K562 (cell line): ENCODE results near the gene FGF14. TPM values are rescaled to one million over a fixed set of nuclear protein-coding genes. Genes with fewer than 3 reads are reported as not detected.

Source experiments
- ATAC-seq: fragments of 200-7000 bp; cut with Tn5 transposase; 3 replicates; pipeline ENCODE4 v1.9.1; 2020; ENCODE audit warnings: moderate library complexity
- BruUV-seq: library from RNA; stranded (reverse); fragments of 400-500 nt; replicated peaks from 2 replicates; lab custom pipeline; 2021; lab: Mats Ljungman, UMichigan
- CTCF ChIA-PET: fragments of 300-600 bp; formaldehyde crosslinking; extraction: SDS; loops from one replicate; lab custom pipeline; 2021; ENCODE audit warnings: low intra/inter-chr PET ratio; lab: Yijun Ruan, JAX
- POLR2A ChIA-PET: fragments of 300-600, 350-650 bp; sonication (Branson Sonifier 250); formaldehyde crosslinking; extraction: SDS; loops from one replicate; lab custom pipeline; 2021; ENCODE audit warnings: antibody characterized with exemption, inconsistent platforms; lab: Yijun Ruan, JAX
- DNase-seq, 4 experiments: peaks; one replicate each; pipeline versions ENCODE4 v3.0.0 to v3.0.0-alpha.2; 2011 to 2018; ENCODE audit warnings: low spot score in 3 of 4, mixed read lengths in 3 of 4; ENCODE audit errors: extremely low read depth in 1 of 4
- FAIRE-seq: peaks from 2 replicates; lab custom pipeline; 2011; peaks lifted over from hg19 to GRCh38; lab: Jason Lieb, UNC
- H2AFZ ChIP-seq: 2 replicates; pipeline ENCODE4 v1.6.0; 2011; ENCODE audit warnings: low read depth, low read length, control low read depth, inconsistent platforms
- H3K27ac ChIP-seq: fragments of 200-600 bp; 3 replicates; pipeline ENCODE4 v1.8.0; 2011; ENCODE audit warnings: low read depth, mild to moderate bottlenecking, control low read depth, inconsistent platforms, low read length, moderate library complexity, mixed read lengths; ENCODE audit errors: extremely low read depth
- H3K27me3 ChIP-seq, 2 experiments: fragments of 300-600 bp in 1 of 2; 2 replicates in 1 of 2; 3 replicates in 1 of 2; pipeline versions ENCODE4 v1.6.0 to v1.8.0; 2011; ENCODE audit warnings: inconsistent platforms in 2 of 2, low read length in 2 of 2, mild to moderate bottlenecking in 1 of 2, mixed read lengths in 1 of 2, moderate library complexity in 1 of 2; ENCODE audit not compliant: control insufficient read depth in 2 of 2, insufficient read depth in 2 of 2
- H3K36me3 ChIP-seq: fragments of 300-600 bp; 3 replicates; pipeline ENCODE4 v1.8.0; 2011; ENCODE audit warnings: mild to moderate bottlenecking, low read length, inconsistent platforms; ENCODE audit not compliant: control insufficient read depth, insufficient read depth
- H3K4me1 ChIP-seq, 2 experiments: fragments of 200-600 bp in 1 of 2; replicated peaks in 1 of 2; 2 replicates in 1 of 2; 3 replicates in 1 of 2; pipeline versions ENCODE4 v1.5.1 to v1.8.0; 2011; ENCODE audit warnings: inconsistent platforms in 2 of 2, low read length in 2 of 2, mild to moderate bottlenecking in 1 of 2, mixed read lengths in 1 of 2, moderate library complexity in 1 of 2; ENCODE audit not compliant: control insufficient read depth in 2 of 2, insufficient read depth in 2 of 2
- H3K4me2 ChIP-seq: 2 replicates; pipeline ENCODE4 v1.6.1; 2011; ENCODE audit warnings: low read length, control low read depth, inconsistent platforms, mixed read lengths; ENCODE audit not compliant: insufficient read depth
- H3K4me3 ChIP-seq: fragments of 200-600 bp; sonication (generic), shearing (Covaris generic); 2 replicates; pipeline ENCODE4 v1.5.1; 2016; ENCODE audit warnings: control low read depth, inconsistent platforms
- H3K79me2 ChIP-seq: fragments of 200-600 bp; 3 replicates; pipeline ENCODE4 v1.8.0; 2011; ENCODE audit warnings: low read length, inconsistent platforms; ENCODE audit not compliant: control insufficient read depth, insufficient read depth
- H3K9ac ChIP-seq, 2 experiments: 2 replicates each; pipeline versions ENCODE4 v1.6.0 to v1.6.1; 2011; ENCODE audit warnings: low read depth in 2 of 2, low read length in 2 of 2, control low read depth in 1 of 2, inconsistent platforms in 1 of 2, mild to moderate bottlenecking in 1 of 2, mixed read lengths in 1 of 2; ENCODE audit not compliant: insufficient read depth in 1 of 2
- H3K9me1 ChIP-seq: one replicate; pipeline ENCODE4 v1.6.0; 2011; ENCODE audit warnings: inconsistent platforms, mild to moderate bottlenecking, low read length, moderate library complexity; ENCODE audit not compliant: control insufficient read depth, insufficient read depth
- H3K9me3 ChIP-seq: replicated peaks from 2 replicates; pipeline ENCODE4 v1.5.1; 2011; ENCODE audit warnings: low read depth, low read length, inconsistent platforms; ENCODE audit not compliant: control insufficient read depth, insufficient read depth
- H4K20me1 ChIP-seq: replicated peaks from 2 replicates; pipeline ENCODE4 v1.6.1; 2011; ENCODE audit warnings: low read length, inconsistent platforms, mixed read lengths; ENCODE audit not compliant: control insufficient read depth, insufficient read depth
- ATF2 ChIP-seq: sonication (generic); formaldehyde crosslinking; IDR thresholded peaks from 2 replicates; pipeline ENCODE4 v1.8.1; 2022; ENCODE audit warnings: missing genetic modification reagents
- ELK1 ChIP-seq: sonication (generic); formaldehyde crosslinking; IDR thresholded peaks from 2 replicates; pipeline ENCODE4 v1.8.1; 2022; ENCODE audit warnings: missing genetic modification reagents
- HOMEZ ChIP-seq: fragments of 250-450 bp; sonication (Bioruptor Pico); IDR thresholded peaks from 2 replicates; pipeline ENCODE4 v1.4.0; 2020; ENCODE audit warnings: mild to moderate bottlenecking, moderate library complexity
- MTA3 ChIP-seq: fragments of 450-650 bp; formaldehyde crosslinking; IDR thresholded peaks from 2 replicates; pipeline ENCODE4 v1.6.1; 2017; ENCODE audit warnings: mild to moderate bottlenecking, borderline replicate concordance
- NR0B1 ChIP-seq: fragments of 450-650 bp; IDR thresholded peaks from one replicate; pipeline ENCODE4 v1.6.1; 2018; ENCODE audit warnings: mild to moderate bottlenecking, moderate library complexity; ENCODE audit not compliant: partially characterized antibody
- RBM15 ChIP-seq: fragments of 200-400 bp; formaldehyde crosslinking; IDR thresholded peaks from 2 replicates; pipeline ENCODE4 v1.6.1; 2018; ENCODE audit warnings: mild to moderate bottlenecking, low read length, moderate library complexity; ENCODE audit not compliant: insufficient read depth
- UBTF ChIP-seq, 2 experiments: IDR thresholded peaks; 2 replicates each; pipeline ENCODE4 v1.6.1; 2012; ENCODE audit warnings: improper control_type of control experiment in 2 of 2, low read depth in 2 of 2, low read length in 2 of 2, borderline replicate concordance in 1 of 2
- ZC3H11A ChIP-seq: IDR thresholded peaks from 2 replicates; pipeline ENCODE4 v1.6.1; 2012; ENCODE audit warnings: low read depth, low read length, improper control_type of control experiment
- ZNF639 ChIP-seq, 2 experiments: fragments of 200-800 bp in 1 of 2; sonication (Bioruptor generic) in 1 of 2; sonication (generic) in 1 of 2; formaldehyde crosslinking in 1 of 2; IDR thresholded peaks in 1 of 2; conservative IDR thresholded peaks in 1 of 2; 2 replicates each; pipeline versions ENCODE4 v1.5.0 to v1.6.1; 2016 to 2020; ENCODE audit warnings: missing compliant biosample characterization in 1 of 2, missing genetic modification characterization in 1 of 2, missing genetic modification reagents in 1 of 2
- WGBS: fragments of 100-300 bp; shearing (Covaris generic); methylation state at CpG from one replicate; pipeline ENCODE4 v1.1.6; 2016; ENCODE audit warnings: low coverage, mixed read lengths; ENCODE audit not compliant: insufficient coverage; ENCODE audit errors: missing lambda C conversion rate; 5-methylcytosine and 5-hydroxymethylcytosine counted together
- in situ Hi-C: fragments of 300-500 bp; cut with MboI; formaldehyde crosslinking; loops from 4 replicates; pipeline ENCODE4 v1.15.0; 2018; ENCODE audit warnings: inconsistent platforms, mixed read lengths
- intact Hi-C: fragments of 100-400 bp; cut with micrococcal nuclease; formaldehyde crosslinking; loops from 2 replicates; pipeline ENCODE4 v1.14.2; 2022
- polyA plus RNA-seq, 8 experiments: library from polyadenylated mRNA; depleted of rRNA in 4 of 8; stranded (reverse) in 5 of 8; unstranded in 3 of 8; fragments of >200 nt; fragmentation: Nextera tagmentation in 2 of 8; fragmentation: Illumina TruSeq in 1 of 8; extraction: Ambion mirVana in 2 of 8; extraction: Trizol in 1 of 8; gene quantifications; 2 replicates each; pipeline versions ENCODE4 v1.2.1 to v1.2.3, GENCODE V29; 2011 to 2014; ENCODE audit warnings: inconsistent platforms in 1 of 8, missing spikeins in 1 of 8
- total RNA-seq, 7 experiments: library from RNA; depleted of rRNA in 6 of 7; stranded (reverse); fragments of >200 nt in 6 of 7; fragmentation: Illumina TruSeq in 2 of 7; extraction: Trizol in 2 of 7; gene quantifications; 2 replicates each; pipeline versions ENCODE4 v1.2.1 to v1.2.3, GENCODE V29; 2011 to 2021; ENCODE audit warnings: low replicate concordance in 1 of 7

The FGF14 gene
- total and polyA plus RNA-seq, 9 of the 15 experiments (the other 6 are each of a cell fraction or from before 2014, with no cell fraction given): not detected

GRCh38 chr13:102169471-102170015 lies 232.3 kb downstream of the FGF14 start (continued):
- TF ChIP-seq ELK1 (CRISPR knock-in tag) (no peak), ZC3H11A (no peak)

- no peaks in the 10 kb centered on the region for H3K9me1 ChIP-seq
- H3K36me3 ChIP-seq: no peaks in the 10 kb centered on the region
- no peaks in the 10 kb centered on the region for H3K79me2 ChIP-seq
- H3K4me3 ChIP-seq: no peak overlapping the region
- H3K4me1 ChIP-seq: no peaks in the 10 kb centered on the region
- ChIA-PET POLR2A (no interaction called here), CTCF (no interaction called here)
- no peaks in the 10 kb centered on the region for H4K20me1 ChIP-seq
- no peak overlapping the region for H3K4me2 ChIP-seq
- H3K27ac ChIP-seq: no peak overlapping the region
- H3K9me3 ChIP-seq: no peaks in the 10 kb centered on the region
- intact Hi-C loops (no loop called here), in situ Hi-C loops (no loop called here)
- no peak overlapping the region for H2AFZ ChIP-seq
- no peak overlapping the region for H3K9ac ChIP-seq
- H3K27me3 ChIP-seq: no peaks in the 10 kb centered on the region
- BruUV-seq: no TSS peak
- WGBS: 0% methylated on average over 5 of the region's 5 CpGs
- FAIRE-seq: no peak
- no peak for DNase-seq
- ATAC-seq: no peak
- no peak for TF ChIP-seq HOMEZ (CRISPR knock-in tag)
- TF ChIP-seq UBTF (IDR thresholded peaks at IDR 0.05; ENCODE audit: borderline replicate concordance in 1 of 2, low read depth in 2 of 2, low read length in 2 of 2): no peak
- TF ChIP-seq MTA3: no peak
- TF ChIP-seq ZNF639 (CRISPR knock-in tag; conservative IDR thresholded peaks at IDR 0.05 in 1 of 2, IDR thresholded peaks at IDR 0.05 in 1 of 2): no peak
- no peak for TF ChIP-seq NR0B1
- TF ChIP-seq RBM15: no peak
- TF ChIP-seq ATF2 (CRISPR knock-in tag): no peak
These were observed 249.1 kb downstream of the FGF14 start for GRCh38 chr13:102152790-102153189.
